Measurements from ENCODE around the gene PREPL. TPM values are rescaled to one million over a fixed set of nuclear protein-coding genes. Genes with fewer than 3 reads are reported as not detected.
A peak's percentile ranks its signal among the peaks of the same experiment; 100 is the strongest.

The PREPL gene
- total RNA-seq, 1 experiment from 2014 or later: 43.0 TPM

- H3K4me1 Mint-ChIP-seq (ENCODE audit: low read depth, unreplicated experiment): peaks cover 40% of the 10 kb centered on the region
- H3K27me3 Mint-ChIP-seq (ENCODE audit: unreplicated experiment): no peaks in the 10 kb centered on the region
- H3K36me3 Mint-ChIP-seq (ENCODE audit: insufficient read depth, unreplicated experiment): peaks cover 20% of the 10 kb centered on the region
- H3K9me3 Mint-ChIP-seq (ENCODE audit: low read depth, unreplicated experiment): no peaks in the 10 kb centered on the region
- H3K27ac Mint-ChIP-seq (ENCODE audit: unreplicated experiment): peak overlapping the region; percentile 64
- BruUV-seq (replicated peaks): no TSS peak
- TF ChIP-seq, protein P1, sequence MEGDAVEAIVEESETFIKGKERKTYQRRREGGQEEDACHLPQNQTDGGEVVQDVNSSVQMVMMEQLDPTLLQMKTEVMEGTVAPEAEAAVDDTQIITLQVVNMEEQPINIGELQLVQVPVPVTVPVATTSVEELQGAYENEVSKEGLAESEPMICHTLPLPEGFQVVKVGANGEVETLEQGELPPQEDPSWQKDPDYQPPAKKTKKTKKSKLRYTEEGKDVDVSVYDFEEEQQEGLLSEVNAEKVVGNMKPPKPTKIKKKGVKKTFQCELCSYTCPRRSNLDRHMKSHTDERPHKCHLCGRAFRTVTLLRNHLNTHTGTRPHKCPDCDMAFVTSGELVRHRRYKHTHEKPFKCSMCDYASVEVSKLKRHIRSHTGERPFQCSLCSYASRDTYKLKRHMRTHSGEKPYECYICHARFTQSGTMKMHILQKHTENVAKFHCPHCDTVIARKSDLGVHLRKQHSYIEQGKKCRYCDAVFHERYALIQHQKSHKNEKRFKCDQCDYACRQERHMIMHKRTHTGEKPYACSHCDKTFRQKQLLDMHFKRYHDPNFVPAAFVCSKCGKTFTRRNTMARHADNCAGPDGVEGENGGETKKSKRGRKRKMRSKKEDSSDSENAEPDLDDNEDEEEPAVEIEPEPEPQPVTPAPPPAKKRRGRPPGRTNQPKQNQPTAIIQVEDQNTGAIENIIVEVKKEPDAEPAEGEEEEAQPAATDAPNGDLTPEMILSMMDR (IDR thresholded peaks at IDR 0.05; ENCODE audit: unreplicated experiment): no peak
- intact Hi-C loops (cut with micrococcal nuclease; ENCODE audit: unreplicated experiment): loop anchor here (2.0 kb wide), 1 partner anchor 13 kb away; no protein-coding TSS in a partner anchor
- CTCF ChIA-PET: interaction anchor here (3.4 kb wide), 1 partner anchor 14 kb away, joined by 17 read pairs; no protein-coding TSS in a partner anchor
- no peak for DNase-seq
- peak overlapping the region; percentile 44 for H3K4me3 Mint-ChIP-seq (ENCODE audit: low read depth, unreplicated experiment)
Observed at GRCh38 chr2:44277541-44277940, 83.8 kb downstream of the PREPL start.

DNA sequence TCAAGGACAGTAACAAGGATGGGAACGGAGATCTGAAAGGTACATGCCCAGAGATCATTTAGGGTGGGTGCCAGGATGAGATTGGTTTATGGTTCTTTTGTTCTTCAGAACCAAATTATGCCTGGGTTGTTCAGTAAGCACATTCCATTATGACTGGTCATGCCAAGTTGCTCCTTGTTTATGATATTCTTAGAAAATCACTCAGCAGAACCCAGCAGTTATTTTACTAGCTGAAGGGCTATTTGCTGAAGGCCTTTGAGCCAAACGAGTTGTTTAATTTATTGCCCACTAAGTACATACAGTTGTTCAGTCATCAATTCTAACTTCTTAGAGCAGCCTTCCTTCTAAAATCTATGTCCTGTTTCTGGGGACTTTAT is 85.4 kb downstream of the PREPL start:
- H3K4me1 Mint-ChIP-seq (ENCODE audit: low read depth, unreplicated experiment): peaks cover 49% of the 10 kb centered on the region
- H3K36me3 Mint-ChIP-seq (ENCODE audit: insufficient read depth, unreplicated experiment): peaks cover 20% of the 10 kb centered on the region
- H3K27me3 Mint-ChIP-seq (ENCODE audit: unreplicated experiment): no peaks in the 10 kb centered on the region
- H3K9me3 Mint-ChIP-seq (ENCODE audit: low read depth, unreplicated experiment): no peaks in the 10 kb centered on the region
- intact Hi-C loops (cut with micrococcal nuclease; ENCODE audit: unreplicated experiment): loop anchor here (2.0 kb wide), 1 partner anchor 15 kb away; no protein-coding TSS in a partner anchor
- peak overlapping the region; percentile 22 for H3K27ac Mint-ChIP-seq (ENCODE audit: unreplicated experiment)
- no peak for DNase-seq
- peak overlapping the region; percentile 65 for H3K4me3 Mint-ChIP-seq (ENCODE audit: low read depth, unreplicated experiment)
- TF ChIP-seq, protein P1 (IDR thresholded peaks at IDR 0.05; ENCODE audit: unreplicated experiment): no peak
- CTCF ChIA-PET: interaction anchor here (0.5 to 3.4 kb wide), 4 partner anchors 16 to 29 kb away, joined by 3 to 17 read pairs (median 4); no protein-coding TSS in a partner anchor
- BruUV-seq (replicated peaks): no TSS peak

DNA sequence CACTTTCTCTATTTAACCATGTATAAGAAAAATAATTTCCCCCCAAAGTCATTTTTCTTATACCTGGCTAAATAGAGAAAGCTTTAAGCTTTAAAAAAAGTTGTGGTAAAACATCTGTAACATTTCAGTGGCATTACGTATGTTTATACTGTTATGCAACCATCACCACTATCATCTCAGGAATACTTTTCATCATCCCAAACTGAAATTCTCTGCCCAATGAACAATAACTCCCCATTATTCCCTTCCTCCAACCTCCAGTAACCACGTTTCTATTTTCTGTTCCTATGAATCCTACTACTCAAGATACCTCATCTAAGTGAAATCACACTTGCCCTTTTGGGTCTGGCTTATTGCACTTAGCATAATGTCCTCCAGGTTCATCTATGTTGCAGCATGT is 87.7 kb downstream of the PREPL start:
- no TSS peak for BruUV-seq (replicated peaks)
- Mint-ChIP-seq H3K4me1 (ENCODE audit: low read depth, unreplicated experiment) (peaks cover 61% of the 10 kb centered on the region), H3K36me3 (ENCODE audit: insufficient read depth, unreplicated experiment) (peaks cover 15% of the 10 kb centered on the region), H3K27ac (ENCODE audit: unreplicated experiment) (no peak overlapping the region), H3K27me3 (ENCODE audit: unreplicated experiment) (no peaks in the 10 kb centered on the region), H3K9me3 (ENCODE audit: low read depth, unreplicated experiment) (peaks cover 6% of the 10 kb centered on the region), H3K4me3 (ENCODE audit: low read depth, unreplicated experiment) (no peak overlapping the region)
- TF ChIP-seq, protein P1 (IDR thresholded peaks at IDR 0.05; ENCODE audit: unreplicated experiment): no peak
- DNase-seq: no peak
- CTCF ChIA-PET: interaction anchor here (0.7 kb wide), 1 partner anchor 337 kb away, joined by 6 read pairs; no protein-coding TSS in a partner anchor
- intact Hi-C loops (cut with micrococcal nuclease; ENCODE audit: unreplicated experiment): no loop called here

GRCh38 chr2:44273076-44273475 is 88.2 kb downstream of the PREPL start:
- no TSS peak for BruUV-seq (replicated peaks)
- Mint-ChIP-seq H3K27me3 (ENCODE audit: unreplicated experiment) (no peaks in the 10 kb centered on the region), H3K27ac (ENCODE audit: unreplicated experiment) (no peak overlapping the region), H3K9me3 (ENCODE audit: low read depth, unreplicated experiment) (peaks cover 6% of the 10 kb centered on the region), H3K36me3 (ENCODE audit: insufficient read depth, unreplicated experiment) (peaks cover 15% of the 10 kb centered on the region), H3K4me1 (ENCODE audit: low read depth, unreplicated experiment) (peaks cover 66% of the 10 kb centered on the region), H3K4me3 (ENCODE audit: low read depth, unreplicated experiment) (no peak overlapping the region)
- no peak for DNase-seq
- intact Hi-C loops (cut with micrococcal nuclease; ENCODE audit: unreplicated experiment): no loop called here
- CTCF ChIA-PET: interaction anchor here (0.5 kb wide), 1 partner anchor 22 kb away, joined by 3 read pairs; no protein-coding TSS in a partner anchor
- TF ChIP-seq, protein P1 (IDR thresholded peaks at IDR 0.05; ENCODE audit: unreplicated experiment): no peak

All from Calu3 (cell line).